Stimulated activated CD8-positive, alpha-beta memory T cell treated with anti-CD3 and anti-CD28 coated beads, Interleukin-7, amount 100 ng/mL, for 48 hours (primary cell): ENCODE data around the gene GMPR2.

ENCODE experiments used
- DNase-seq, 2 donors: peaks; one replicate each; pipeline ENCODE4 v3.0.0-alpha.2; 2020; ENCODE audit warnings: low read depth in 1 of 2; ENCODE audit errors: extremely low read depth in 1 of 2

The GMPR2 gene

GRCh38 chr14:24282736-24283135, 50.0 kb downstream of the GMPR2 start:
- DNase-seq: no peak

DNA sequence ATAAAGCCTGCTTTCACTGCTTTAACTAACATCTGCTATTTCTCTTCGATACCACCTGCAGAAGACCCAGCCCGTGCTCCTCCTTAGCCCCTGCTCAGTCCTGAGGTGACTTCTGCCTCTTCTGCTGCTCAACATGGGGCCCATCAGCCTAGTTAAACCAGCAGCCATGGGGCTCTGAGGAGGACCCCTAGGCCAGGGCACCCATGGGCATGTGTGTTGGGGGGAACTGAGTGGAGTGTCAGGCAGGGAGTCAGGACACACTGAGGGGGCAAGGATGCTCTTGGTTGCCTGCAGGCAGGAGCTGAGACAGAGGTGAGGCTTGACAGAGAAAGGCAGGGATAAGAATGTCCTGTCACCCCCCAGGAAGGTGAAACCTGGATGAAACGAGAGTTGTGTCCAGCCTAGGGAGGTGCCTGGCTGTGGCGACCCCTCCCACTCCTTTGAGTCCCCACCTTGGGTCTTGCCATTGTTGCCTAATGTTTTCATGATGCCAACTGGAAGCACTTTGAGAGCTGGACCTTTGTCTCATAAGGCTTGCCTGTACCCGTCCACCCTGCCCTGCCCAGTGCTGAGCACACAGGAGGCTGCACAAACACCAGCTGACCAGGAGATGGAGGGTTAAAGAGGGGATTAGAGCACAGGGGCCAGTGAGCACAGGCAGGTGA, 51.2 kb downstream of the GMPR2 start:
- no peak for DNase-seq

- no peak for DNase-seq
Observed at GRCh38 chr14:24284501-24285035, 51.8 kb downstream of the GMPR2 start.

DNA sequence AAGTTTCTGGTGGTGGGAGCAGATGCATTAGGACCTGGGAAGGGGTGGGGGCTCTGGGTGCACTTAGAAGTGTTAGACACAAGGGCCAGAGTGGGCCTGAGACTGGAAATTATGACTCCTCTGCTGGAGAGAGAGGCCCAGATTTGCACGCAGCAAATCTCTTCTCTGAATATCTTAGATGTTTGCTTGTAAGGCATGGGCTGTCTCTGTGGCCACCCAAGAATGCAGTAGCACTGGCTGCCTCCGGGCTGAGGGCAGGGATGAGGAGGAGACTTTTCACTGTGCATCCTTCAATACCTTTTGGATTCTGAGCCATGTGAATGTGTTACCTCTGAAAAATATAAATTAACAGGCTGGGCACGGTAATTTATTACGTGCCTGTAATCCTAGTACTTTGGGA, 52.6 kb downstream of the GMPR2 start:
- DNase-seq: no peak

- DNase-seq: no peak
Observed at GRCh38 chr14:24286996-24287395, 54.3 kb downstream of the GMPR2 start.
